IgD-negative memory B cell (primary cell): Measurements from ENCODE around the gene ADGRG3. TPM values are rescaled to one million over a fixed set of nuclear protein-coding genes. Genes with fewer than 3 reads are reported as not detected.

Experiments
- polyA plus RNA-seq: library from polyadenylated mRNA; unstranded; fragments of 300-500 nt; fragmentation: Illumina TruSeq; gene quantifications from one replicate; pipeline ENCODE4 v1.2.3, GENCODE V29; 2021

Gene ADGRG3
- polyA plus RNA-seq, 1 donor from 2014 or later, result not detected

Other genes with a start within 250 kb of the ADGRG3 start
- gene CIAPIN1, start 220.9 kb upstream of the ADGRG3 start, polyA plus RNA-seq, result 41.2 TPM
- gene COQ9, start 220.8 kb upstream of the ADGRG3 start, polyA plus RNA-seq, result 25.6 TPM
- gene POLR2C, start 205.6 kb upstream of the ADGRG3 start, polyA plus RNA-seq, result 28.3 TPM
- 0.46 TPM for gene DOK4, start 181.8 kb upstream of the ADGRG3 start, polyA plus RNA-seq
- 15.1 TPM for gene CCDC102A, start 131.7 kb upstream of the ADGRG3 start, polyA plus RNA-seq
- 33.5 TPM for gene ADGRG5, start 125.7 kb upstream of the ADGRG3 start, polyA plus RNA-seq
- 10.3 TPM for gene ADGRG1, start 39.7 kb upstream of the ADGRG3 start, polyA plus RNA-seq
- not detected for gene DRC7, start 26.5 kb downstream of the ADGRG3 start, polyA plus RNA-seq
- gene KATNB1, start 67.5 kb downstream of the ADGRG3 start, polyA plus RNA-seq, result 16.6 TPM
- not detected for gene KIFC3, start 134.2 kb downstream of the ADGRG3 start, polyA plus RNA-seq